SH-SY5Y (cell line): Measurements from ENCODE around the gene SH2D1B.

ENCODE experiments used
- GATA2 ChIP-seq: IDR thresholded peaks from 2 replicates; pipeline ENCODE4 v1.6.1; 2011; ENCODE audit warnings: mild to moderate bottlenecking, low read depth, low read length
- GATA3 ChIP-seq: IDR thresholded peaks from 2 replicates; pipeline ENCODE4 v1.6.1; 2011; ENCODE audit warnings: low read depth, mild to moderate bottlenecking, low read length, moderate library complexity

DNA sequence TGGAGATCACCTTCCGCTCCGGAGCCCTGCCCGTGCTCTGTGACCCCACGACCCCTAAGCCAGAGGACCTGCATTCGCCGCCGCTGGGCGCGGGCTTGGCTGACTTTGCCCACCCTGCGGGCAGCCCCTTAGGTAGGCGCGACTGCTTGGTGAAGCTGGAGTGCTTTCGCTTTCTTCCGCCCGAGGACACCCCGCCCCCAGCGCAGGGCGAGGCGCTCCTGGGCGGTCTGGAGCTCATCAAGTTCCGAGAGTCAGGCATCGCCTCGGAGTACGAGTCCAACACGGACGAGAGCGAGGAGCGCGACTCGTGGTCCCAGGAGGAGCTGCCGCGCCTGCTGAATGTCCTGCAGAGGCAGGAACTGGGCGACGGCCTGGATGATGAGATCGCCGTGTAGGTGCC is 44.9 kb downstream of the SH2D1B start:
- no peak for TF ChIP-seq GATA2
- no peak for TF ChIP-seq GATA3
